HG03469 (cell line): Measurements from ENCODE around the gene DRC3.

Experiments used
- ATAC-seq: cut with Tn5 transposase; IDR thresholded peaks from one replicate; pipeline ENCODE4 v1.9.1; 2021; ENCODE audit warnings: mild to moderate bottlenecking, moderate library complexity, moderate number of reproducible peaks; ENCODE audit not compliant: unreplicated experiment

Gene DRC3

DNA sequence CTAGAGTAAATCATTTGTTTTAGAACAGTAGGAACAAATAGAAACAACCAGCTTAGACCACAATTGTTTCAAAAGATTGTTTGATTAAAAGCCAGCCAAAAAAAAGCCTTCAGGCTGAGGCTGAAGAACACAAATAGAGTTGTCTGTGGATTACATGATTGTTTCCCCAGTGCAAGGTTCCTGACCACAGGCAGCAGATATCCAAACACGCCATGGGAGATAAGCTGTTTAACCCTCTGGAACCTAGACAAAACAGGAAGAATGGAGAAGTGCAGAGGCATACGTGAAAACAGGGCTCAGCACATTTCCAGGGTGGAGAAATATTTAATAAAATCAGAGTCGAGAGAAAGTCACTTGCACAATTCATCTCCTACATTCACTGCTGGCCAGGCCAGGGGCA lies 45.3 kb downstream of the DRC3 start:
- no peak for ATAC-seq

- ATAC-seq: no peak
These were observed 45.8 kb downstream of the DRC3 start for GRCh38 chr17:18018411-18018921.

- no peak for ATAC-seq
These were observed 47.1 kb downstream of the DRC3 start for GRCh38 chr17:18019838-18020154.

- ATAC-seq: no peak
These were observed 48.3 kb downstream of the DRC3 start for GRCh38 chr17:18020971-18021370.

- no peak for ATAC-seq
These were observed 48.7 kb downstream of the DRC3 start for GRCh38 chr17:18021372-18021771.

GRCh38 chr17:18025241-18025944 lies 52.7 kb downstream of the DRC3 start:
- ATAC-seq: no peak

- no peak for ATAC-seq
These were observed 53.5 kb downstream of the DRC3 start for GRCh38 chr17:18025945-18026776.

- ATAC-seq: no peak
These were observed 54.6 kb downstream of the DRC3 start for GRCh38 chr17:18027280-18027679.

DNA sequence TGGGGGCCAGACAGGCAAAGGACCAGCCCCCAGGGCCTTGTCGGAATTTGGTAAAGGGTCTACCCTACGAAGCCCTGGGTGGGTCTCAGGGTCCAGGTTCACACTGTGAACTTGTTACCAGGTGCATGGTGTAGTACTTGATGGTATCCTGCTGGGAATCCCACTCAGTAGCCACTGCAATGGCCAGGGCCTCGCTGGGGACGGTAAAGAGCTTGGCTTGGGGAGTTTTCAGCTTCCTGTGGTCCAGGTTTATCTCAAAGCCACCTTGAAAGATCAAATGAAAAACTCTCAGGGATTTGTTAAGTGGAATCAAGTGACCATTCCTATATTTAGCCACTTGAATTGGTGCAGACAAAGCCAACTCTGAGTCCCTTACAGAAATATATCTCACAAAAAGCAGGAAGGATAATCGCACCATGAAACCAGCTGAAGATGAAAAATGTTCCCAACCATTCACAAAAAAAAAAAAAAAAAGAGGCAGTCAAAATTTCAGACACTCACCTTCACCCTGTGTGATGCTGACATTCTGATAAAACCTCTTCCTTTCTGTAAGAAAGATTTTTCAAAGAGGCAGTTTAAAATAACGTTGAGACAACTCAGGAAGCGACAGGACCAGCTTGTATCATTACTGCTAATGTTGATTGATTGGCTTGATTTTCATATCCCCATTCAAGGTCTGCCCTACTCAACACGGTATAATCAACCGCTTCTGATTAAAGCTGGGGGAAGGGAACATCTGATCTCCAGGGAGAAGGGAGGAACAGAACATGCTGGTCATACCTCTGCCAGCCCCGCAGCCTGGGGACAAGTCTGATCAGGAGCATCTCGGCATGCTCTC lies 55.7 kb downstream of the DRC3 start:
- no peak for ATAC-seq

DNA sequence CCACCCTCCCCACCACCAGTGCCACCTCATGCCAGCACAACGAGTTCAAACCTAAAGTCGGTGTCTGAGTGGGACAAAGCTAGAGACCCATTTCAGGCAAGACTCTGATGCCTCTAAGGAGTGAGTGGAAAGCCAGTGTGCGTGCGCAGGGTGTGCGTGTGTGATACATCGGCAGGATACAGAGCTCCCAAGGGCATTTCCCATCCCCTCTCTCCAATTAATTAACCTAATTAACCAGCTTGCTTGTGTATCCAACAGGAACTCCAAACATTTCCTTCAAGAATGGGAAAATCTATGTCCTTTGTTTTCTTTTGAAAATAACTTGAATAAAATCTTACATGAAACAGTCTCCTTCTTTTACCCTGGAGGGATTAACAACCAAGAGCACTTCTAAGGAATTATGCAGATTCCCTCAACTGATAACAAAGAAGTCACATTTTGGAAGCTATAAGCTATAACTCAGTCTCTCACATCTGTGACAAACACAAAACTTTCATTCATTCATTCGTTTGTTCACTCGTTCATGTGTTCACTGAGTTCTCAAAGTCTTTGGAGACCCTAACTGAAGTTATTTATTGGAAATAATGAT lies 56.4 kb downstream of the DRC3 start:
- no peak for ATAC-seq

DNA sequence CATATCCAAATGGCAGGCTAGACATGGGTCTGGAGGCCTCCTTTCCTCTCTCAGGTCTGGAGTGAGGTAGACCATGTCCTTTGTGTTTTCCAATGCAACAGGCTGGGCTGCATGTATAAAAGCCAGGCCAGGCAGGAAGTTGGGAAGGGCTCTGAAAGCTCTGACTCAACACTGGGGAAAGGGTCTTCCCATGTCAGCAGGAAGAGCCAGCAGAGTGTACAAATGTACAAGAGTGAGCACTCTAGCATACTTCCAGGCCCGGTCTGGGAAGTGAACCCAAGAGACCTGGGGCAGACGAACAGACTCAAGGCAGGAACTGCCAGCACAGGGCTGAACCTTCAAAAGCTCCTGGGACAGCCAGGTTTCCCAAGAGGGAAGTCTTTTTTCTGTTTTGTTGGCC lies 59.3 kb downstream of the DRC3 start:
- ATAC-seq: no peak

DNA sequence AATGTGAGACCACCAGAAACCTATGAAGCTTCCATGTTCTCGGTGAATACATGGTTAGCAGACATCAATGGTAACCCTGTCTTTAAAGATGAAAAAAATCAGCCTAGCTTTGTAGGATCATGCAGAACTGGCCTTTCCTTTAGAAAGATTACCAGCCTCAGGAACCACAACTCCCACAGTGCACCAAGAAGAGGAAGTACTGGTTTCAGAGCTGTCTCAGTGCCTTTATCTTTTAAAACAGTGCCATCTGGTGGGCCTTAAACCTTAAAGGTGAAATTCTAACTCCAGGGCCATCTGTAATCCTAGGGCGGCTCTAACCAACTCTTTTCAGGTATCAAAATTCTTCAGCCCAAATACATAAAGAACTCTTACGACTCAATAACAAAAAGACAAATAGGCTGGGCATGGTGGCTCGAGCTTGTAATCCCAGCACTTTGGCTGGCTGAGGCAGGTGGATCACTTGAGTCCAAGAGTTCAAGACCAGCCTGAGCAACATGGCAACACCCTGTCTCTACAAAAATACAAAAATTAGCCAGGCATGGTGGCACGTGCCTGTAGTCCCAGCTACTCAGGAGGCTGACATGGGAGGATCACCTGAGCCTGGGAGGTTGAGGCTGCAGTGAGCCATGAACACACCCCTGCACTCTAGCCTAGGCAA lies 60.9 kb downstream of the DRC3 start:
- peak; percentile 43 for ATAC-seq

DNA sequence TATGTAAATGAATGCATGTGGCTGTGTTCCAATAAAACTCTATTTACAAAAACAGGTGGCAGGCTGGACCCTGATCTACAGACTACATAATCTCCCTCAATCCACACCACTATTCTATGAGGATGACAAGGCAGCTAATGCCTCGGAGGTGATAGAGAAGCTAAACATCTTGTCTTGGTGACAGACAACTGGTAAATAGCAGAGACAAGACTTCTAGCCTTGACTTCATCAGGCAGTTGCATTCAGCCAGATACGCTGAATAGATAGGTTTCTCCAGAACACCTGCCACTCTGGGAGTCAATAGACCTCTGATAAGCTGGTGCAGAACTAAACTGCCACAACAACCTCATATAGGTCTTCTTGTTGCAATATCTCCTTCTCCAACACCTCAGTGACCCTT lies 63.0 kb downstream of the DRC3 start:
- ATAC-seq: no peak

DNA sequence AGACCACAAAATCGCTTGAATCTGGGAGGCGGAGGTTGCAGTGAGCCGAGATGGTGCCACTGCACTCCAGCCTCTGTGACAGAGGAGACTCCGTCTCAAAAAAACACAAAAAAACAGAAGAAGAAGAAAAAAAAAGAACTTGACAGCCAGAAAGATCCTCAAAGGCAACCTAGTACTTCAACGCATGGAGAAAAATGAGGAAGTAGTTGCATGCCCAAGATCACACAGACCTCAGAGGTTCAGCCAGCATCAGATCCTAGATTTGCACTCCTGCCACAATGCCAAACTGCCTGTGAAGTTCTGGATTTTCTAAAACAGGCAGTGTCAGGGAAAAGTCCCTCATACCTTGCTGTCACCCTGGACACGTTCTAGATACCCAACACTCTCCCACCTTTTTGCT lies 64.8 kb downstream of the DRC3 start:
- ATAC-seq: no peak

GRCh38 chr17:18038149-18038850 lies 65.6 kb downstream of the DRC3 start:
- ATAC-seq: no peak

DNA sequence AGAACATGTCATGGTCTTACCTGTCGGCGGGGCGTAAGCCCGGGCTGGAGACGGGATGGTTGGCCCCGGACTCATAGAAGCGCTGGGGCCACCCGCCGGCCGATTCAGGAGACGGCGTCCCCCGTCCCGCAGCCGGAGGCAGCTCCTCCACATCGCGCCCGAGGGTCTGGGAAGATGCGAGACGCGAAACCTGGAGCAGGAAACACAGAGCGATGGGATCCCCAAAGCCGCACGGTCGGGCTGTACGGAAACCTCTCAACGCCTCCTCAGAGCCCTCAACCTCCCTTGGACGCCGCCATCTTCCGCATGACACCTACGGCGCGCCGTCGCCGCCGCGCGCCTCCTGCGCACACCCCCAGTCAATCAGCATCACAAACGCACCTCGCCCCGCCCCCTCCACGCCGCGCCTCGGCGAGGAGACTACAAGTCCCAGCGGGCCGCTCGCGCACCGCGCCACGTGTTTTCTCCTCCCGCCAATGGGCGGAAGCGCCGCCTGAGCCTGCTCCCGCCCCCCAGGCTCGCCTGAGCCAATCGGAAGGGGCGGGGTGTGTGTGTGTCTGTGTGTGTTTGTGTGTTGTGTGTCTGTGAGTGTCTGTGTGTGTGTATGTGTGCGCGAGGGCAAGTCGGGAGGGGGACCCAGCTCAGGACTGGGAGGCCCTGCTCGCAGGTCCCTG lies 66.3 kb downstream of the DRC3 start, which contains the start of the genes ATPAF2 and GID4:
TSS of gene ATPAF2 (minus strand) at position 308 of the 674 bp plus-strand sequence. CDS start at position 153, 155 bp downstream.
TSS of gene GID4 (plus strand) at position 548 of the 674 bp plus-strand sequence. CDS start at position 605, 57 bp downstream.
- ATAC-seq: peak; percentile 77

GRCh38 chr17:18039535-18040260 lies 67.0 kb downstream of the DRC3 start:
- ATAC-seq: no peak

DNA sequence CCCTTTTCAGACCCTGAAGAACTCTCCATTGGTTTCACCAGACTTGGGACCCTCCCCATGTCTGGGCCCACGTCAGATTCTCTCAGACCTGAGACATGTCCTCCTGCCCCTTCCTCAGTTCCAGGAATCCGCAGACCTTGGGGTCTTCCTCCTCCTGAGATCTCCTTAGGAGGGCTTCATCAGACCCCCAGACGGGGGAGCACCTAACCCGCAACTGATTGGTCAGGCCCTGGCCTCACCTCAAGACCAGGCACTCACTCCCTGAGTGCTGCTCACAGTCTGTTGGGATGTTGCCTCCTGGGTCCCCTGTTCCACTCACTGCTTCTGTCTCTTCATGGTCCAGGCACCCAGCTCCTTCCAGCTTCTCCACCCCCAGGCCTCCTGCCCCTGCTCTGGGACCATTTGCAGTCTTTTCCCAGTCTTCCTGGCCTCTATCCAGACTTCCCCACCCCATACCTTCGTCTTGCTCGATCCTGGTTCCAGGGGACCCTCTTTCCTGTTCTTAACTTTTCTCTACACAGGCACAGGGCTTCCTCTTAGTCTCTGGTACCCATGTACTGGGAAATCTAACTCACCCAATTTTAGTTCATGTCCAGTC lies 67.7 kb downstream of the DRC3 start:
- ATAC-seq: no peak
